Prostate gland (tissue), 2 donors: Measurements from ENCODE around the gene ZDHHC11.
"Not testable (repeated sequence)": the region's sequence is repeated elsewhere in the genome, so short reads cannot be mapped to it uniquely, and the experiment has no call there.

ENCODE experiments used
- CTCF ChIP-seq, 4 experiments: fragments of 200-600 bp in 2 of 4; fragments of 450-650 bp in 2 of 4; sonication (generic) in 2 of 4; IDR thresholded peaks; 1 replicate in 3 of 4; 2 replicates in 1 of 4; pipeline ENCODE4 v1.5.1; 2016 to 2019; ENCODE audit warnings: antibody characterized with exemption in 4 of 4, mild to moderate bottlenecking in 2 of 4, moderate library complexity in 2 of 4
- POLR2A ChIP-seq: fragments of 450-650 bp; IDR thresholded peaks from one replicate; pipeline ENCODE4 v1.6.1; 2016; ENCODE audit warnings: antibody characterized with exemption, mild to moderate bottlenecking

- not testable (repeated sequence) for TF ChIP-seq CTCF (IDR thresholded peaks at IDR 0.05); POLR2A
These were observed 27.9 kb upstream of the ZDHHC11 start for GRCh38 chr5:878677-879076.
